Measurements from ENCODE around the gene WFDC13. TPM values are rescaled to one million over a fixed set of nuclear protein-coding genes. Genes with fewer than 3 reads are reported as not detected.

WFDC13 gene
- total and polyA plus RNA-seq, 2 donors (not counting 1 experiment from before 2014, with no cell fraction given): not detected

GRCh38 chr20:45722047-45722446 is 20.2 kb downstream of the WFDC13 start, which contains the start of gene SPINT4:
SPINT4 (plus strand) TSS chr20:45722347; CDS start chr20:45722368, 21 bp downstream.
- Histone ChIP-seq H2AFZ (ENCODE audit: insufficient read depth, low read depth, low read length, poor library complexity, severe bottlenecking) (no peak within 1 kb of the TSS), H3K36me3 (replicated peaks in 1 of 2; ENCODE audit: control extremely low read depth in 1 of 2, control insufficient read depth in 1 of 2, extremely low read depth in 1 of 2, insufficient read depth in 2 of 2, low read length in 1 of 2) (no peaks in the 10 kb centered on the region), H3K27ac (ENCODE audit: low read length in 2 of 2) (no peak within 1 kb of the TSS), H3K4me3 (ENCODE audit: control extremely low read depth in 1 of 5, extremely low read depth in 1 of 5, insufficient read depth in 1 of 5, low read depth in 2 of 5, low read length in 4 of 5) (no peak within 1 kb of the TSS), H4K20me1 (ENCODE audit: control insufficient read depth, insufficient read depth, low read length, poor library complexity, severe bottlenecking) (no peaks in the 10 kb centered on the region), H3K9ac (ENCODE audit: low read length) (no peak within 1 kb of the TSS), H3K9me3 (ENCODE audit: control extremely low read depth in 1 of 3, control insufficient read depth in 2 of 3, insufficient read depth in 1 of 3, low read length in 2 of 3) (no peaks in the 10 kb centered on the region), H3K79me2 (ENCODE audit: control insufficient read depth, insufficient read depth, low read length) (no peaks in the 10 kb centered on the region), H3K27me3 (replicated peaks in 1 of 4; ENCODE audit: control extremely low read depth in 1 of 4, control insufficient read depth in 3 of 4, insufficient read depth in 4 of 4, low read length in 3 of 4) (peaks cover 0 to 5% (median 1%) of the 10 kb centered on the region in 4 experiments), H3K4me1 (ENCODE audit: control insufficient read depth in 2 of 2, insufficient read depth in 2 of 2, low read length in 2 of 2) (no peaks in the 10 kb centered on the region), H3K4me2 (replicated peaks; ENCODE audit: low read depth, low read length, poor library complexity, severe bottlenecking) (no peak within 1 kb of the TSS)
- ChIA-PET POLR2A (no interaction called here), CTCF (no interaction called here)
- no peaks in the 10 kb centered on the region for H3K9me3 Mint-ChIP-seq (ENCODE audit: insufficient read depth)
- H3K4me1 Mint-ChIP-seq: peaks cover 5% of the 10 kb centered on the region
- intact Hi-C loops (cut with micrococcal nuclease): no loop called here
- no peak within 1 kb of the TSS for H3K4me3 Mint-ChIP-seq
- H3K27me3 Mint-ChIP-seq: peaks cover 25% of the 10 kb centered on the region
- TF ChIP-seq EZH2 (IDR thresholded peaks at IDR 0.05; ENCODE audit: borderline replicate concordance, insufficient read depth, low read depth, low read length, poor library complexity, severe bottlenecking) (no peak), CTCF (IDR thresholded peaks at IDR 0.05) (no peak)
- DNase-seq (no peak), ATAC-seq (ENCODE audit: low read depth) (no peak)
- no peak within 1 kb of the TSS for H3K27ac Mint-ChIP-seq
- no CpG with 5 or more reads among the region's 1 CpG for WGBS (ENCODE audit: insufficient coverage)

- Histone ChIP-seq H3K27ac (ENCODE audit: low read length in 2 of 2) (no peak overlapping the region), H3K36me3 (replicated peaks in 1 of 2; ENCODE audit: control extremely low read depth in 1 of 2, control insufficient read depth in 1 of 2, extremely low read depth in 1 of 2, insufficient read depth in 2 of 2, low read length in 1 of 2) (no peaks in the 10 kb centered on the region), H3K4me3 (ENCODE audit: control extremely low read depth in 1 of 5, extremely low read depth in 1 of 5, insufficient read depth in 1 of 5, low read depth in 2 of 5, low read length in 4 of 5) (no peak overlapping the region), H3K9ac (ENCODE audit: low read length) (no peak overlapping the region), H2AFZ (ENCODE audit: insufficient read depth, low read depth, low read length, poor library complexity, severe bottlenecking) (no peak overlapping the region), H3K4me2 (replicated peaks; ENCODE audit: low read depth, low read length, poor library complexity, severe bottlenecking) (no peak overlapping the region), H3K9me3 (ENCODE audit: control extremely low read depth in 1 of 3, control insufficient read depth in 2 of 3, insufficient read depth in 1 of 3, low read length in 2 of 3) (no peaks in the 10 kb centered on the region), H3K79me2 (ENCODE audit: control insufficient read depth, insufficient read depth, low read length) (no peaks in the 10 kb centered on the region), H3K4me1 (ENCODE audit: control insufficient read depth in 2 of 2, insufficient read depth in 2 of 2, low read length in 2 of 2) (no peaks in the 10 kb centered on the region), H4K20me1 (ENCODE audit: control insufficient read depth, insufficient read depth, low read length, poor library complexity, severe bottlenecking) (no peaks in the 10 kb centered on the region), H3K27me3 (replicated peaks in 1 of 4; ENCODE audit: control extremely low read depth in 1 of 4, control insufficient read depth in 3 of 4, insufficient read depth in 4 of 4, low read length in 3 of 4) (peaks cover 0 to 5% (median 1%) of the 10 kb centered on the region in 4 experiments)
- Mint-ChIP-seq H3K4me1 (no peaks in the 10 kb centered on the region), H3K9me3 (ENCODE audit: insufficient read depth) (no peaks in the 10 kb centered on the region), H3K4me3 (no peak overlapping the region), H3K27me3 (peaks cover 22% of the 10 kb centered on the region), H3K27ac (no peak overlapping the region)
- intact Hi-C loops (cut with micrococcal nuclease): no loop called here
- POLR2A ChIA-PET: no interaction called here
- CTCF ChIA-PET: no interaction called here
- DNase-seq: no peak
- no peak for ATAC-seq (ENCODE audit: low read depth)
- TF ChIP-seq EZH2 (IDR thresholded peaks at IDR 0.05; ENCODE audit: borderline replicate concordance, insufficient read depth, low read depth, low read length, poor library complexity, severe bottlenecking) (no peak), CTCF (IDR thresholded peaks at IDR 0.05) (no peak)
Observed at GRCh38 chr20:45725134-45725533, 23.3 kb downstream of the WFDC13 start.

Measured in B cell (primary cell).